ENCODE data around the gene ID1.

- TF ChIP-seq ZNF274 (IDR thresholded peaks at IDR 0.05; ENCODE audit: low read depth, low read length) (no peak), SUZ12 (IDR thresholded peaks at IDR 0.05; ENCODE audit: extremely low read depth, insufficient read depth, insufficient read length) (no peak)
These were observed at the start of gene ID1 for GRCh38 chr20:31605031-31605901.
